HepG2 (cell line): ENCODE results near the gene PRICKLE3. TPM values are rescaled to one million over a fixed set of nuclear protein-coding genes. Genes with fewer than 3 reads are reported as not detected.
"Not testable (repeated sequence)": the region's sequence is repeated elsewhere in the genome, so short reads cannot be mapped to it uniquely, and the experiment has no call there.

Source experiments
- ATAC-seq: fragments of 200-7000 bp; cut with Tn5 transposase; 3 replicates; pipeline ENCODE4 v1.9.1; 2020; ENCODE audit warnings: mild to moderate bottlenecking, moderate library complexity
- BruUV-seq: library from RNA; stranded (reverse); fragments of 400-500 nt; replicated peaks from 2 replicates; lab custom pipeline; 2021; lab: Mats Ljungman, UMichigan
- CTCF ChIA-PET: fragments of 300-600 bp; formaldehyde crosslinking; extraction: SDS; loops from one replicate; lab custom pipeline; 2021; ENCODE audit warnings: low total read pairs, inconsistent platforms, low intra/inter-chr PET ratio; lab: Yijun Ruan, JAX
- POLR2A ChIA-PET: fragments of 350-600 bp; sonication (Branson Sonifier 250); formaldehyde crosslinking; loops from one replicate; lab custom pipeline; 2020; ENCODE audit warnings: antibody characterized with exemption, inconsistent platforms; lab: Yijun Ruan, JAX
- DNase-seq: peaks from one replicate; pipeline ENCODE4 v3.0.0-alpha.2; 2015; ENCODE audit warnings: low spot score
- FAIRE-seq: peaks from 3 replicates; lab custom pipeline; 2011; peaks lifted over from hg19 to GRCh38; lab: Jason Lieb, UNC
- H2AFZ ChIP-seq: one replicate; pipeline ENCODE4 v1.6.1; 2011; ENCODE audit warnings: low read length, inconsistent platforms
- H3K27ac ChIP-seq: fragments of 300-600 bp; 3 replicates; pipeline ENCODE4 v1.8.0; 2011; ENCODE audit warnings: mixed run types, mild to moderate bottlenecking, mixed read lengths, low read length, inconsistent platforms; ENCODE audit not compliant: insufficient read depth; ENCODE audit errors: extremely low read length
- H3K27me3 ChIP-seq, 2 experiments: fragments of 200-600 bp in 1 of 2; 2 replicates in 1 of 2; 3 replicates in 1 of 2; pipeline versions ENCODE4 v1.6.0 to v1.8.0; 2011; ENCODE audit warnings: low read length in 2 of 2, mild to moderate bottlenecking in 2 of 2, moderate library complexity in 2 of 2, inconsistent platforms in 1 of 2; ENCODE audit not compliant: insufficient read depth in 2 of 2, control insufficient read depth in 1 of 2
- H3K36me3 ChIP-seq, 2 experiments: fragments of 200-600 bp in 1 of 2; replicated peaks in 1 of 2; 2 replicates in 1 of 2; 3 replicates in 1 of 2; pipeline versions ENCODE4 v1.5.1 to v1.8.0; 2011; ENCODE audit warnings: low read length in 2 of 2, inconsistent platforms in 1 of 2; ENCODE audit not compliant: insufficient read depth in 2 of 2, control insufficient read depth in 1 of 2
- H3K4me1 ChIP-seq: 2 replicates; pipeline ENCODE4 v1.5.1; 2012; ENCODE audit warnings: low read length, inconsistent platforms; ENCODE audit not compliant: insufficient read depth
- H3K4me2 ChIP-seq: 2 replicates; pipeline ENCODE4 v1.6.0; 2011; ENCODE audit warnings: low read depth, low read length, inconsistent platforms
- H3K4me3 ChIP-seq, 3 experiments: fragments of 200-600 bp in 1 of 3; sonication (generic), shearing (Covaris generic) in 1 of 3; replicated peaks in 1 of 3; 2 replicates each; pipeline ENCODE4 v1.5.1; 2011 to 2016; ENCODE audit warnings: low read length in 3 of 3, inconsistent platforms in 2 of 3, low read depth in 2 of 3, mild to moderate bottlenecking in 2 of 3, control low read depth in 1 of 3, mixed read lengths in 1 of 3; ENCODE audit not compliant: insufficient read depth in 1 of 3
- H3K79me2 ChIP-seq: one replicate; pipeline ENCODE4 v1.6.1; 2011; ENCODE audit warnings: low read length, inconsistent platforms; ENCODE audit not compliant: insufficient read depth
- H3K9ac ChIP-seq: 2 replicates; pipeline ENCODE4 v1.6.0; 2011; ENCODE audit warnings: mild to moderate bottlenecking, low read depth, low read length, inconsistent platforms; ENCODE audit not compliant: insufficient read depth
- H3K9me3 ChIP-seq: 2 replicates; pipeline ENCODE4 v1.5.1; 2012; ENCODE audit warnings: mild to moderate bottlenecking, low read length
- H4K20me1 ChIP-seq: 2 replicates; pipeline ENCODE4 v1.6.0; 2011; ENCODE audit warnings: inconsistent platforms, mild to moderate bottlenecking, low read length, moderate library complexity; ENCODE audit not compliant: insufficient read depth
- ELF3 ChIP-seq: IDR thresholded peaks from 2 replicates; pipeline ENCODE4 v1.6.1; 2016; ENCODE audit warnings: missing genetic modification reagents, missing compliant biosample characterization
- HNF1A ChIP-seq, 2 experiments: sonication (generic) in 1 of 2; formaldehyde crosslinking in 1 of 2; IDR thresholded peaks; 2 replicates each; pipeline versions ENCODE4 v1.4.0 to v1.6.1; 2016 to 2020; ENCODE audit warnings: borderline replicate concordance in 1 of 2, low read depth in 1 of 2, mild to moderate bottlenecking in 1 of 2, missing genetic modification reagents in 1 of 2
- ZBTB38 ChIP-seq: sonication (generic); formaldehyde crosslinking; IDR thresholded peaks from 2 replicates; pipeline ENCODE4 v1.5.1; 2020; ENCODE audit warnings: mild to moderate bottlenecking, missing genetic modification reagents
- ZFX ChIP-seq: sonication (generic); formaldehyde crosslinking; IDR thresholded peaks from 2 replicates; pipeline ENCODE4 v1.4.0; 2020; ENCODE audit warnings: mild to moderate bottlenecking, low read depth, missing genetic modification reagents, moderate library complexity
- ZNF317 ChIP-seq: sonication (generic); formaldehyde crosslinking; IDR thresholded peaks from 2 replicates; pipeline ENCODE4 v1.5.0; 2020; ENCODE audit warnings: mild to moderate bottlenecking, missing genetic modification reagents
- ZNF687 ChIP-seq: sonication (generic); formaldehyde crosslinking; IDR thresholded peaks from 2 replicates; pipeline ENCODE4 v1.5.1; 2020; ENCODE audit warnings: mild to moderate bottlenecking, missing genetic modification reagents, moderate library complexity
- WGBS: methylation state at CpG from one replicate; pipeline ENCODE4 v1.1.6; 2017; ENCODE audit warnings: low lambda C conversion rate; 5-methylcytosine and 5-hydroxymethylcytosine counted together
- in situ Hi-C: cut with HindIII; loops from 2 replicates; pipeline ENCODE4 v1.10.0; 2017; ENCODE audit warnings: low pct_unique_long_range_greater_than_20kb; ENCODE audit not compliant: extremely low pct_ligation_motif_present
- intact Hi-C: fragments of 100-400 bp; cut with micrococcal nuclease; formaldehyde crosslinking; loops from one replicate; pipeline ENCODE4 v1.10.0; 2022; ENCODE audit not compliant: unreplicated experiment
- polyA plus RNA-seq, 8 experiments: library from polyadenylated mRNA; depleted of rRNA in 3 of 8; stranded (reverse) in 7 of 8; unstranded in 1 of 8; fragments of >200 nt; fragmentation: Illumina TruSeq in 4 of 8; extraction: Trizol in 4 of 8; gene quantifications; 2 replicates each; pipeline versions ENCODE4 v1.2.1 to v1.2.3, GENCODE V29; 2011 to 2016; ENCODE audit warnings: low read depth in 4 of 8, missing spikeins in 1 of 8, mixed read lengths in 1 of 8; ENCODE audit not compliant: insufficient read depth in 1 of 8
- total RNA-seq, 5 experiments: library from RNA; depleted of rRNA; stranded (reverse); fragments of >200 nt; fragmentation: Illumina TruSeq; extraction: Trizol; gene quantifications; 2 replicates each; pipeline ENCODE4 v1.2.3, GENCODE V29; 2016; ENCODE audit warnings: low read depth in 1 of 5

PRICKLE3 gene
- total and polyA plus RNA-seq, 2 of the 13 experiments (the other 11 are each of a cell fraction or from before 2014, with no cell fraction given): 2.6 TPM

GRCh38 chrX:49148390-49149100 lies 37.6 kb downstream of the PRICKLE3 start:
- in situ Hi-C loops, H3K4me3 ChIP-seq, BruUV-seq, intact Hi-C loops, H2AFZ ChIP-seq, H4K20me1 ChIP-seq, H3K9me3 ChIP-seq, H3K27me3 ChIP-seq, H3K79me2 ChIP-seq, POLR2A ChIA-PET, H3K36me3 ChIP-seq, CTCF ChIA-PET: not testable (repeated sequence)
- H3K27ac ChIP-seq: peak overlapping the region; percentile 69
- FAIRE-seq: peak; percentile 90
- H3K9ac ChIP-seq: 0 out of 2 replicates have a peak overlapping the region, but pooled peaks have one; percentile 39
- H3K4me2 ChIP-seq: peak overlapping the region; percentile 20; the same call in 1 of the 2 replicates
- 50% methylated on average over 5 of the region's 21 CpGs for WGBS
- 0 out of 3 replicates have a peak, but pooled peaks have one; percentile 26 for ATAC-seq
- TF ChIP-seq HNF1A (IDR thresholded peaks at IDR 0.05; ENCODE audit: low read depth) (peak; percentile 82), HNF1A (CRISPR knock-in tag; IDR thresholded peaks at IDR 0.05; ENCODE audit: borderline replicate concordance) (peak; percentile 55; the same call in 1 of the 2 replicates), ZNF317 (peak; percentile 53; the same call in 1 of the 2 replicates), ZNF687 (CRISPR knock-in tag) (peak; percentile 53), ZFX (CRISPR knock-in tag) (0 out of 2 replicates have a peak, but pooled peaks have one; percentile 20), ZBTB38 (0 out of 2 replicates have a peak, but pooled peaks have one; percentile 44), ELF3 (CRISPR knock-in tag) (peak; percentile 98)
- peaks cover 19% of the 10 kb centered on the region for H3K4me1 ChIP-seq
- DNase-seq: peak; percentile 69
